PFSK-1 (cell line): ENCODE measurements around the gene GABPB2.

Experiments used
- FOXP2 ChIP-seq: optimal IDR thresholded peaks from 2 replicates; pipeline ENCODE3; 2011; ENCODE audit warnings: borderline replicate concordance, control low read depth, inconsistent platforms; ENCODE audit not compliant: insufficient read depth; ENCODE audit errors: extremely low read length, extremely low read depth
- POLR2AphosphoS5 ChIP-seq: IDR thresholded peaks from 2 replicates; pipeline ENCODE4 v1.6.1; 2012; ENCODE audit warnings: low read depth, mild to moderate bottlenecking, control low read depth, low read length, moderate library complexity
- SIN3A ChIP-seq: IDR thresholded peaks from 2 replicates; pipeline ENCODE4 v1.6.1; 2012; ENCODE audit warnings: mild to moderate bottlenecking, low read length, moderate library complexity, borderline replicate concordance; ENCODE audit not compliant: insufficient read depth
- TAF1 ChIP-seq: IDR thresholded peaks from 2 replicates; pipeline ENCODE4 v1.6.1; 2012; ENCODE audit warnings: low read length, control low read depth, borderline replicate concordance; ENCODE audit not compliant: insufficient read depth
- TF ChIP-seq, protein P1 (sequence below), 2 experiments: IDR thresholded peaks; 2 replicates each; pipeline versions ENCODE4 v1.6.1 to v1.8.0; 2011 to 2012; ENCODE audit warnings: low read depth in 2 of 2, low read length in 2 of 2, control low read depth in 1 of 2, inconsistent platforms in 1 of 2, mild to moderate bottlenecking in 1 of 2, moderate library complexity in 1 of 2; ENCODE audit not compliant: insufficient read depth in 1 of 2

DNA sequence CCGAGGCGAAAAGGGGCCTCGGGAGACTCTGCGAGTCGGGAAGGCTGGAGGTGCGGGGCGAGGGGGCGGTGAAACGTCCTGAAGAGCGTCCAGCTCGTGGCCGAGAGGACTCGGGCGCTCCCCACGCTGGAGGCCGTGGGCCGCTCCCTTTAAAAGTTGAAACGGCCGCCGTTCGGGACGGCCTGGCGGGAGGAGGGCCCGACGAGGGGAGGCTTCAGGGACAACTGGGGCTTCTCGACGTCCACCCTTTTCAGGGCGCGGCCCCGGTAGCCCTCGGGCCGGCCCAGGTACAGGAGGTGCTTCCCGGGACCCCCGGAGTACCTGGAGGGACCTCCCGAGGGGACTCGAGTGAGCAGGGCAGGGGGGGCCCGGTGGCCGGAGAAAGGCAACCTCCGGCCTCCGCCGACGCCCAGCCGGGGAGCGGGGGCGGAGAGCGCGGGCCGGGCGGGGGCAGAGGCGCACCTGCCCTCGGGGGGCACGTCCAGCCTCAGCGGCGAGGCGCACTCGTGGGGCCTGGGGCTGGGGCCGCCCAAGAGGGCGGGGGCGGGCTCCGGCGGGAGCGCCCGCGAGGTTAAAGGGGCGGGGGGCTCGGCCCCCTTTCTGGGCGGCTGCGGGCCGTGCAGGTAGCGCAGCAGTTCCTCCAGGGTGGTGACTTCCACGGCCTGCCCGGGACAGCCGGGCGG is 61.9 kb downstream of the GABPB2 start:
- TF ChIP-seq POLR2AphosphoS5, result no peak
- TF ChIP-seq, protein P1, sequence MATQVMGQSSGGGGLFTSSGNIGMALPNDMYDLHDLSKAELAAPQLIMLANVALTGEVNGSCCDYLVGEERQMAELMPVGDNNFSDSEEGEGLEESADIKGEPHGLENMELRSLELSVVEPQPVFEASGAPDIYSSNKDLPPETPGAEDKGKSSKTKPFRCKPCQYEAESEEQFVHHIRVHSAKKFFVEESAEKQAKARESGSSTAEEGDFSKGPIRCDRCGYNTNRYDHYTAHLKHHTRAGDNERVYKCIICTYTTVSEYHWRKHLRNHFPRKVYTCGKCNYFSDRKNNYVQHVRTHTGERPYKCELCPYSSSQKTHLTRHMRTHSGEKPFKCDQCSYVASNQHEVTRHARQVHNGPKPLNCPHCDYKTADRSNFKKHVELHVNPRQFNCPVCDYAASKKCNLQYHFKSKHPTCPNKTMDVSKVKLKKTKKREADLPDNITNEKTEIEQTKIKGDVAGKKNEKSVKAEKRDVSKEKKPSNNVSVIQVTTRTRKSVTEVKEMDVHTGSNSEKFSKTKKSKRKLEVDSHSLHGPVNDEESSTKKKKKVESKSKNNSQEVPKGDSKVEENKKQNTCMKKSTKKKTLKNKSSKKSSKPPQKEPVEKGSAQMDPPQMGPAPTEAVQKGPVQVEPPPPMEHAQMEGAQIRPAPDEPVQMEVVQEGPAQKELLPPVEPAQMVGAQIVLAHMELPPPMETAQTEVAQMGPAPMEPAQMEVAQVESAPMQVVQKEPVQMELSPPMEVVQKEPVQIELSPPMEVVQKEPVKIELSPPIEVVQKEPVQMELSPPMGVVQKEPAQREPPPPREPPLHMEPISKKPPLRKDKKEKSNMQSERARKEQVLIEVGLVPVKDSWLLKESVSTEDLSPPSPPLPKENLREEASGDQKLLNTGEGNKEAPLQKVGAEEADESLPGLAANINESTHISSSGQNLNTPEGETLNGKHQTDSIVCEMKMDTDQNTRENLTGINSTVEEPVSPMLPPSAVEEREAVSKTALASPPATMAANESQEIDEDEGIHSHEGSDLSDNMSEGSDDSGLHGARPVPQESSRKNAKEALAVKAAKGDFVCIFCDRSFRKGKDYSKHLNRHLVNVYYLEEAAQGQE (IDR thresholded peaks at IDR 0.05; ENCODE audit: insufficient read depth in 1 of 2, low read depth in 2 of 2, low read length in 2 of 2), result no peak
- TF ChIP-seq SIN3A, result no peak
- no peak for TF ChIP-seq FOXP2
- TF ChIP-seq TAF1, result no peak
